Measurements from ENCODE around the gene GMDS. TPM values are rescaled to one million over a fixed set of nuclear protein-coding genes. Genes with fewer than 3 reads are reported as not detected.

The GMDS gene
- total and polyA plus RNA-seq, 2 donors (not counting 1 experiment from before 2014, with no cell fraction given): 11.5 to 16.4 TPM

- no peak for DNase-seq
- no peak overlapping the region for H3K4me2 ChIP-seq (replicated peaks; ENCODE audit: low read depth, low read length, poor library complexity, severe bottlenecking)
- POLR2A ChIA-PET: no interaction called here
- intact Hi-C loops (cut with micrococcal nuclease): no loop called here
- H3K27me3 ChIP-seq (replicated peaks in 1 of 4; ENCODE audit: control extremely low read depth in 1 of 4, control insufficient read depth in 3 of 4, insufficient read depth in 4 of 4, low read length in 3 of 4): no peaks in the 10 kb centered on the region
- no peaks in the 10 kb centered on the region for H3K79me2 ChIP-seq (ENCODE audit: control insufficient read depth, insufficient read depth, low read length)
- 98% methylated on average over 8 of the region's 8 CpGs for WGBS (ENCODE audit: insufficient coverage)
- no peak for ATAC-seq (ENCODE audit: low read depth)
- Mint-ChIP-seq H3K4me1 (peaks cover 14% of the 10 kb centered on the region), H3K27me3 (no peaks in the 10 kb centered on the region), H3K9me3 (ENCODE audit: insufficient read depth) (no peaks in the 10 kb centered on the region), H3K4me3 (no peak overlapping the region), H3K27ac (no peak overlapping the region)
- no peak overlapping the region for H2AFZ ChIP-seq (ENCODE audit: insufficient read depth, low read depth, low read length, poor library complexity, severe bottlenecking)
- H3K4me3 ChIP-seq (ENCODE audit: control extremely low read depth in 1 of 5, extremely low read depth in 1 of 5, insufficient read depth in 1 of 5, low read depth in 2 of 5, low read length in 4 of 5): no peak overlapping the region
- H3K9me3 ChIP-seq (ENCODE audit: control extremely low read depth in 1 of 3, control insufficient read depth in 2 of 3, insufficient read depth in 1 of 3, low read length in 2 of 3): peaks cover 0 to under 1% (median 0%) of the 10 kb centered on the region in 3 donors
- H3K4me1 ChIP-seq (ENCODE audit: control insufficient read depth in 2 of 2, insufficient read depth in 2 of 2, low read length in 2 of 2): peaks cover 5 to 15% of the 10 kb centered on the region in 2 donors
- TF ChIP-seq CTCF (IDR thresholded peaks at IDR 0.05): no peak
- TF ChIP-seq EZH2 (IDR thresholded peaks at IDR 0.05; ENCODE audit: borderline replicate concordance, insufficient read depth, low read depth, low read length, poor library complexity, severe bottlenecking): no peak
- H4K20me1 ChIP-seq (ENCODE audit: control insufficient read depth, insufficient read depth, low read length, poor library complexity, severe bottlenecking): no peaks in the 10 kb centered on the region
- CTCF ChIA-PET: no interaction called here
- H3K27ac ChIP-seq (ENCODE audit: low read length in 2 of 2): no peak overlapping the region
- no peaks in the 10 kb centered on the region for H3K36me3 ChIP-seq (replicated peaks in 1 of 2; ENCODE audit: control extremely low read depth in 1 of 2, control insufficient read depth in 1 of 2, extremely low read depth in 1 of 2, insufficient read depth in 2 of 2, low read length in 1 of 2)
- no peak overlapping the region for H3K9ac ChIP-seq (ENCODE audit: low read length)
Measured at GRCh38 chr6:1640476-1640875, 604.9 kb downstream of the GMDS start.

- Histone ChIP-seq H4K20me1 (ENCODE audit: control insufficient read depth, insufficient read depth, low read length, poor library complexity, severe bottlenecking) (no peaks in the 10 kb centered on the region), H3K9me3 (ENCODE audit: control extremely low read depth in 1 of 3, control insufficient read depth in 2 of 3, insufficient read depth in 1 of 3, low read length in 2 of 3) (no peaks in the 10 kb centered on the region), H3K27me3 (replicated peaks in 1 of 4; ENCODE audit: control extremely low read depth in 1 of 4, control insufficient read depth in 3 of 4, insufficient read depth in 4 of 4, low read length in 3 of 4) (no peaks in the 10 kb centered on the region), H3K36me3 (replicated peaks in 1 of 2; ENCODE audit: control extremely low read depth in 1 of 2, control insufficient read depth in 1 of 2, extremely low read depth in 1 of 2, insufficient read depth in 2 of 2, low read length in 1 of 2) (no peaks in the 10 kb centered on the region), H3K27ac (ENCODE audit: low read length in 2 of 2) (no peak overlapping the region), H3K4me3 (ENCODE audit: control extremely low read depth in 1 of 5, extremely low read depth in 1 of 5, insufficient read depth in 1 of 5, low read depth in 2 of 5, low read length in 4 of 5) (no peak overlapping the region), H3K79me2 (ENCODE audit: control insufficient read depth, insufficient read depth, low read length) (no peaks in the 10 kb centered on the region), H3K4me2 (replicated peaks; ENCODE audit: low read depth, low read length, poor library complexity, severe bottlenecking) (no peak overlapping the region), H3K9ac (ENCODE audit: low read length) (no peak overlapping the region), H3K4me1 (ENCODE audit: control insufficient read depth in 2 of 2, insufficient read depth in 2 of 2, low read length in 2 of 2) (peaks cover 5 to 15% of the 10 kb centered on the region in 2 donors), H2AFZ (ENCODE audit: insufficient read depth, low read depth, low read length, poor library complexity, severe bottlenecking) (no peak overlapping the region)
- CTCF ChIA-PET: no interaction called here
- no peak for ATAC-seq (ENCODE audit: low read depth)
- Mint-ChIP-seq H3K4me1 (peaks cover 13% of the 10 kb centered on the region), H3K4me3 (no peak overlapping the region), H3K27ac (no peak overlapping the region), H3K27me3 (peaks cover 3% of the 10 kb centered on the region), H3K9me3 (ENCODE audit: insufficient read depth) (no peaks in the 10 kb centered on the region)
- intact Hi-C loops (cut with micrococcal nuclease): no loop called here
- over 99% methylated on average over 9 of the region's 9 CpGs for WGBS (ENCODE audit: insufficient coverage)
- TF ChIP-seq EZH2 (IDR thresholded peaks at IDR 0.05; ENCODE audit: borderline replicate concordance, insufficient read depth, low read depth, low read length, poor library complexity, severe bottlenecking) (no peak), CTCF (IDR thresholded peaks at IDR 0.05) (no peak)
- POLR2A ChIA-PET: no interaction called here
- no peak for DNase-seq
Measured at GRCh38 chr6:1639430-1639829, 606.0 kb downstream of the GMDS start.
